WTC11 (cell line): Measurements from ENCODE around the gene NMB. TPM values are rescaled to one million over a fixed set of nuclear protein-coding genes. Genes with fewer than 3 reads are reported as not detected.
A peak's percentile ranks its signal among the peaks of the same experiment; 100 is the strongest.

Experiments
- ATAC-seq: fragments of 200-7000 bp; cut with Tn5 transposase; 2 replicates; pipeline ENCODE4 v1.10.0; 2021; ENCODE audit warnings: mild to moderate bottlenecking, moderate library complexity
- CTCF ChIA-PET: fragments of 300-600 bp; sonication (Branson Sonifier 250); formaldehyde crosslinking; loops from one replicate; lab custom pipeline; 2021; ENCODE audit warnings: antibody characterized with exemption; lab: Charles Lee
- POLR2A ChIA-PET: fragments of 350-600 bp; sonication (Branson Sonifier 250); formaldehyde crosslinking; loops from one replicate; lab custom pipeline; 2021; ENCODE audit warnings: antibody characterized with exemption; lab: Charles Lee
- DNase-seq: peaks from one replicate; pipeline ENCODE4 v3.0.0; 2021; ENCODE audit warnings: low spot score
- H3K27ac Mint-ChIP-seq: 2 replicates; pipeline ENCODE4 v1.8.0; 2021; ENCODE audit warnings: mixed read lengths
- H3K27me3 Mint-ChIP-seq: 2 replicates; pipeline ENCODE4 v1.8.0; 2021; ENCODE audit warnings: low read depth, mild to moderate bottlenecking, moderate library complexity, mixed read lengths
- H3K36me3 Mint-ChIP-seq: 2 replicates; pipeline ENCODE4 v1.8.0; 2021; ENCODE audit warnings: mixed read lengths
- H3K4me1 Mint-ChIP-seq: 2 replicates; pipeline ENCODE4 v1.8.0; 2022; ENCODE audit warnings: mixed read lengths
- H3K4me3 Mint-ChIP-seq: 2 replicates; pipeline ENCODE4 v1.8.0; 2021; ENCODE audit warnings: mild to moderate bottlenecking, moderate library complexity, mixed read lengths
- H3K9me3 Mint-ChIP-seq: 2 replicates; pipeline ENCODE4 v1.8.0; 2021; ENCODE audit warnings: mixed read lengths
- ARID4B ChIP-seq: sonication (generic); formaldehyde crosslinking; IDR thresholded peaks from 2 replicates; pipeline ENCODE4 v1.8.0; 2023; ENCODE audit warnings: missing genetic modification reagents, mild to moderate bottlenecking, borderline replicate concordance
- EMX1 ChIP-seq: fragments of 250-450 bp; sonication (Bioruptor Pico); IDR thresholded peaks from 2 replicates; pipeline ENCODE4 v1.8.0; 2021; ENCODE audit warnings: mild to moderate bottlenecking
- ESRRA ChIP-seq: sonication (generic); formaldehyde crosslinking; IDR thresholded peaks from 2 replicates; pipeline ENCODE4 v1.8.1; 2022; ENCODE audit warnings: mild to moderate bottlenecking, missing genetic modification reagents, borderline replicate concordance
- GABPB1 ChIP-seq: sonication (generic); formaldehyde crosslinking; IDR thresholded peaks from 2 replicates; pipeline ENCODE4 v1.8.1; 2023; ENCODE audit warnings: mild to moderate bottlenecking, missing genetic modification reagents
- GRHL2 ChIP-seq: fragments of 250-450 bp; sonication (Bioruptor Pico); IDR thresholded peaks from 2 replicates; pipeline ENCODE4 v1.8.0; 2022; ENCODE audit warnings: mild to moderate bottlenecking, moderate library complexity; ENCODE audit not compliant: insufficient replicate concordance, severe bottlenecking
- NFATC4 ChIP-seq: fragments of 250-450 bp; sonication (Bioruptor Pico); IDR thresholded peaks from 2 replicates; pipeline ENCODE4 v1.9.0; 2021; ENCODE audit warnings: mild to moderate bottlenecking
- NFE2L1 ChIP-seq: sonication (generic); formaldehyde crosslinking; IDR thresholded peaks from 2 replicates; pipeline ENCODE4 v1.8.1; 2023; ENCODE audit warnings: missing genetic modification reagents
- NFYB ChIP-seq: sonication (generic); formaldehyde crosslinking; conservative IDR thresholded peaks from 2 replicates; pipeline ENCODE4 v1.8.0; 2022; ENCODE audit warnings: low read depth, missing genetic modification reagents
- NR2C2 ChIP-seq: sonication (generic); formaldehyde crosslinking; IDR thresholded peaks from 2 replicates; pipeline ENCODE4 v1.8.0; 2022; ENCODE audit warnings: mild to moderate bottlenecking, missing genetic modification reagents
- OVOL2 ChIP-seq: fragments of 250-450 bp; sonication (Bioruptor Pico); IDR thresholded peaks from 2 replicates; pipeline ENCODE4 v1.9.0; 2021; ENCODE audit warnings: mild to moderate bottlenecking, borderline replicate concordance
- RELA ChIP-seq: sonication (generic); formaldehyde crosslinking; IDR thresholded peaks from 2 replicates; pipeline ENCODE4 v1.8.1; 2022; ENCODE audit warnings: missing genetic modification reagents, mild to moderate bottlenecking, borderline replicate concordance
- TEAD1 ChIP-seq: sonication (generic); formaldehyde crosslinking; IDR thresholded peaks from 2 replicates; pipeline ENCODE4 v1.8.0; 2022; ENCODE audit warnings: mild to moderate bottlenecking, missing genetic modification reagents
- TP53 ChIP-seq: sonication (generic); formaldehyde crosslinking; IDR thresholded peaks from 2 replicates; pipeline ENCODE4 v1.8.1; 2023; ENCODE audit warnings: mild to moderate bottlenecking, missing genetic modification reagents
- ZNF317 ChIP-seq: sonication (generic); formaldehyde crosslinking; IDR thresholded peaks from 2 replicates; pipeline ENCODE4 v1.8.1; 2023; ENCODE audit warnings: low read depth, mild to moderate bottlenecking, moderate library complexity, missing genetic modification reagents, borderline replicate concordance
- total RNA-seq: library from RNA; stranded (reverse); gene quantifications from 3 replicates; pipeline ENCODE4 v1.2.3, GENCODE V29; 2021
- TF ChIP-seq, protein P1 (sequence below): sonication (generic); formaldehyde crosslinking; IDR thresholded peaks from 2 replicates; pipeline ENCODE4 v1.8.0; 2023; ENCODE audit warnings: mild to moderate bottlenecking, missing genetic modification reagents
- TF ChIP-seq, protein P2 (sequence below): fragments of 250-450 bp; sonication (Bioruptor Pico); conservative IDR thresholded peaks from 2 replicates; pipeline ENCODE4 v1.9.0; 2021; ENCODE audit warnings: mild to moderate bottlenecking
- TF ChIP-seq, protein P3 (sequence below): sonication (generic); formaldehyde crosslinking; IDR thresholded peaks from 2 replicates; pipeline ENCODE4 v1.8.1; 2023; ENCODE audit warnings: mild to moderate bottlenecking, missing genetic modification reagents, borderline replicate concordance
- TF ChIP-seq, protein P4 (sequence below): fragments of 250-450 bp; sonication (Bioruptor Pico); IDR thresholded peaks from 2 replicates; pipeline ENCODE4 v1.8.0; 2021; ENCODE audit warnings: mild to moderate bottlenecking

NMB gene
- total RNA-seq, 1 experiment from 2014 or later, result 14.9 TPM

GRCh38 chr15:84668221-84668982 lies 10.4 kb upstream of the NMB start:
- DNase-seq, result no peak
- Mint-ChIP-seq H3K4me3 (no peak overlapping the region), H3K36me3 (peaks cover 40% of the 10 kb centered on the region)
- POLR2A ChIA-PET, result no interaction called here
- TF ChIP-seq GABPB1 (CRISPR knock-in tag), result no peak
- no peak for TF ChIP-seq ARID4B
- TF ChIP-seq ZNF317, result no peak
- TF ChIP-seq GRHL2, result no peak
- no peak for TF ChIP-seq NR2C2 (CRISPR knock-in tag)
- TF ChIP-seq, protein P1, sequence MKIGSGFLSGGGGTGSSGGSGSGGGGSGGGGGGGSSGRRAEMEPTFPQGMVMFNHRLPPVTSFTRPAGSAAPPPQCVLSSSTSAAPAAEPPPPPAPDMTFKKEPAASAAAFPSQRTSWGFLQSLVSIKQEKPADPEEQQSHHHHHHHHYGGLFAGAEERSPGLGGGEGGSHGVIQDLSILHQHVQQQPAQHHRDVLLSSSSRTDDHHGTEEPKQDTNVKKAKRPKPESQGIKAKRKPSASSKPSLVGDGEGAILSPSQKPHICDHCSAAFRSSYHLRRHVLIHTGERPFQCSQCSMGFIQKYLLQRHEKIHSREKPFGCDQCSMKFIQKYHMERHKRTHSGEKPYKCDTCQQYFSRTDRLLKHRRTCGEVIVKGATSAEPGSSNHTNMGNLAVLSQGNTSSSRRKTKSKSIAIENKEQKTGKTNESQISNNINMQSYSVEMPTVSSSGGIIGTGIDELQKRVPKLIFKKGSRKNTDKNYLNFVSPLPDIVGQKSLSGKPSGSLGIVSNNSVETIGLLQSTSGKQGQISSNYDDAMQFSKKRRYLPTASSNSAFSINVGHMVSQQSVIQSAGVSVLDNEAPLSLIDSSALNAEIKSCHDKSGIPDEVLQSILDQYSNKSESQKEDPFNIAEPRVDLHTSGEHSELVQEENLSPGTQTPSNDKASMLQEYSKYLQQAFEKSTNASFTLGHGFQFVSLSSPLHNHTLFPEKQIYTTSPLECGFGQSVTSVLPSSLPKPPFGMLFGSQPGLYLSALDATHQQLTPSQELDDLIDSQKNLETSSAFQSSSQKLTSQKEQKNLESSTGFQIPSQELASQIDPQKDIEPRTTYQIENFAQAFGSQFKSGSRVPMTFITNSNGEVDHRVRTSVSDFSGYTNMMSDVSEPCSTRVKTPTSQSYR (CRISPR knock-in tag), result no peak
- no peak for TF ChIP-seq EMX1
- TF ChIP-seq, protein P2, sequence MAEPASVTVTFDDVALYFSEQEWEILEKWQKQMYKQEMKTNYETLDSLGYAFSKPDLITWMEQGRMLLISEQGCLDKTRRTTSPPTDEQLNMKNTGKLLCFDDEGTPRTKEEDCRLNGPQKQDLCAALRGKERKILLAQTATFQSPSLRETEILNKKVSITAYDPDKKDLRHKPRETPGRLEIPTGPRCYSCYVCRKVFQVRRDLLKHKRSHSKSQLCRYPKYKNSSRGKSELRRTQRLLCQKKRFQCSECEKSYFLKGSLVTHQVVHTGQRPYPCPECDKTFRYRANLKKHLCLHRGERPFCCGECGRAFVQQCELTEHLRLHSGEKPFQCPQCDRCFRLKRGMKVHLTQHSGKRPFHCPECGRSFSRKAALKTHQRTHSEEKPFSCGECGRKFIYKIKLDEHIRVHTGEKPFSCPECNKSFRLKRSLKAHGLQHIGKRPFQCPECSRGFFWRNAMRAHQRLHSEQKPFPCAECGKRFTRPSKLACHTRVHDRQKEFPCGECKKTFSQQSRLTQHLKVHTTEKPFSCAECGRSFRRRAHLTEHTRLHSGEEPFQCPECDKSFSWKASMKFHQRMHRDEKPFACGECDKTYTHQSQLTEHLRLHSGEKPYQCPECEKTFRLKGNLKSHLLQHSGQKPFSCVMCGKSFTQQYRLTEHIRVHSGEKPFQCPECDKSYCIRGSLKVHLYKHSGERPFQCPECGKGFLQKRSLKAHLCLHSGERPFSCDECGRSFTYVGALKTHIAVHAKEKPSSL, result no peak
- no peak for TF ChIP-seq NFATC4 (CRISPR knock-in tag)
- TF ChIP-seq OVOL2 (CRISPR knock-in tag), result no peak
- TF ChIP-seq RELA (CRISPR knock-in tag), result no peak
- no peak for TF ChIP-seq TEAD1 (CRISPR knock-in tag)
- TF ChIP-seq NFE2L1, result no peak
- TF ChIP-seq, all 79 proteins: peak for 0
- ATAC-seq, result no peak
- Mint-ChIP-seq H3K27me3 (no peaks in the 10 kb centered on the region; the same call in 1 of the 2 replicates), H3K9me3 (0 out of 2 replicates have a peak, but pooled peaks cover 1% of the 10 kb centered on the region), H3K4me1 (no peaks in the 10 kb centered on the region), H3K27ac (no peak overlapping the region; the same call in 1 of the 2 replicates)
- CTCF ChIA-PET, result no interaction called here

DNA sequence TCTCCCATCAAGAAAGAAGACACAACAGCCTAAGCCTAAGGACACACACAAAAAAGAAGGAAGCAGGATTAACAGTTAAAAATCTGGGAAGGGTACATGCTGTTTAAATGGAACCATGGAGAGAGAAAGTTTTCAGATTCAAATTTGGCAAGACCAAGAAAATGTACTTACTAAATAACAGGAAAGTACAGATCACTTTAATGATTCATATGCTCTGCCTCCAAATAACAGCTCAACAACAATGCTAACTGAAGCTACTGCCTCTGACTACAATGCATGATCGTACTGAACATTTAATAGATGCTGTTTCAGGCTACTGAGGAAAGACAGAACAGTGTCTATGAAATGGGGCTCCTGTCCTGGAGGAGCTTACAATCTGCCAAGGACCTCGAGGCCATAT lies 8.4 kb upstream of the NMB start:
- DNase-seq (no peak), ATAC-seq (no peak)
- no peaks in the 10 kb centered on the region for H3K9me3 Mint-ChIP-seq
- H3K4me3 Mint-ChIP-seq, result no peak overlapping the region
- no peaks in the 10 kb centered on the region; the same call in 1 of the 2 replicates for H3K27me3 Mint-ChIP-seq
- ChIA-PET CTCF (interaction anchor here (0.6 kb wide), 1 partner anchor 30 kb away, joined by 4 read pairs; no protein-coding TSS in a partner anchor), POLR2A (no interaction called here)
- no peaks in the 10 kb centered on the region for H3K4me1 Mint-ChIP-seq
- peaks cover 30% of the 10 kb centered on the region for H3K36me3 Mint-ChIP-seq
- H3K27ac Mint-ChIP-seq, result peak overlapping the region; percentile 59
- TF ChIP-seq, protein P3, sequence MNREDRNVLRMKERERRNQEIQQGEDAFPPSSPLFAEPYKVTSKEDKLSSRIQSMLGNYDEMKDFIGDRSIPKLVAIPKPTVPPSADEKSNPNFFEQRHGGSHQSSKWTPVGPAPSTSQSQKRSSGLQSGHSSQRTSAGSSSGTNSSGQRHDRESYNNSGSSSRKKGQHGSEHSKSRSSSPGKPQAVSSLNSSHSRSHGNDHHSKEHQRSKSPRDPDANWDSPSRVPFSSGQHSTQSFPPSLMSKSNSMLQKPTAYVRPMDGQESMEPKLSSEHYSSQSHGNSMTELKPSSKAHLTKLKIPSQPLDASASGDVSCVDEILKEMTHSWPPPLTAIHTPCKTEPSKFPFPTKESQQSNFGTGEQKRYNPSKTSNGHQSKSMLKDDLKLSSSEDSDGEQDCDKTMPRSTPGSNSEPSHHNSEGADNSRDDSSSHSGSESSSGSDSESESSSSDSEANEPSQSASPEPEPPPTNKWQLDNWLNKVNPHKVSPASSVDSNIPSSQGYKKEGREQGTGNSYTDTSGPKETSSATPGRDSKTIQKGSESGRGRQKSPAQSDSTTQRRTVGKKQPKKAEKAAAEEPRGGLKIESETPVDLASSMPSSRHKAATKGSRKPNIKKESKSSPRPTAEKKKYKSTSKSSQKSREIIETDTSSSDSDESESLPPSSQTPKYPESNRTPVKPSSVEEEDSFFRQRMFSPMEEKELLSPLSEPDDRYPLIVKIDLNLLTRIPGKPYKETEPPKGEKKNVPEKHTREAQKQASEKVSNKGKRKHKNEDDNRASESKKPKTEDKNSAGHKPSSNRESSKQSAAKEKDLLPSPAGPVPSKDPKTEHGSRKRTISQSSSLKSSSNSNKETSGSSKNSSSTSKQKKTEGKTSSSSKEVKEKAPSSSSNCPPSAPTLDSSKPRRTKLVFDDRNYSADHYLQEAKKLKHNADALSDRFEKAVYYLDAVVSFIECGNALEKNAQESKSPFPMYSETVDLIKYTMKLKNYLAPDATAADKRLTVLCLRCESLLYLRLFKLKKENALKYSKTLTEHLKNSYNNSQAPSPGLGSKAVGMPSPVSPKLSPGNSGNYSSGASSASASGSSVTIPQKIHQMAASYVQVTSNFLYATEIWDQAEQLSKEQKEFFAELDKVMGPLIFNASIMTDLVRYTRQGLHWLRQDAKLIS (CRISPR knock-in tag), result no peak
- TF ChIP-seq, protein P4, sequence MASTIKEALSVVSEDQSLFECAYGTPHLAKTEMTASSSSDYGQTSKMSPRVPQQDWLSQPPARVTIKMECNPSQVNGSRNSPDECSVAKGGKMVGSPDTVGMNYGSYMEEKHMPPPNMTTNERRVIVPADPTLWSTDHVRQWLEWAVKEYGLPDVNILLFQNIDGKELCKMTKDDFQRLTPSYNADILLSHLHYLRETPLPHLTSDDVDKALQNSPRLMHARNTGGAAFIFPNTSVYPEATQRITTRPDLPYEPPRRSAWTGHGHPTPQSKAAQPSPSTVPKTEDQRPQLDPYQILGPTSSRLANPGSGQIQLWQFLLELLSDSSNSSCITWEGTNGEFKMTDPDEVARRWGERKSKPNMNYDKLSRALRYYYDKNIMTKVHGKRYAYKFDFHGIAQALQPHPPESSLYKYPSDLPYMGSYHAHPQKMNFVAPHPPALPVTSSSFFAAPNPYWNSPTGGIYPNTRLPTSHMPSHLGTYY (CRISPR knock-in tag), result no peak
- no peak for TF ChIP-seq TP53 (CRISPR knock-in tag)
- TF ChIP-seq ESRRA (CRISPR knock-in tag), result no peak
- TF ChIP-seq NFYB (CRISPR knock-in tag), result no peak
